ENCODE data around the gene MICU1.
"Not testable (repeated sequence)": the region's sequence is repeated elsewhere in the genome, so short reads cannot be mapped to it uniquely, and the experiment has no call there.

MICU1 gene

GRCh38 chr10:72552857-72553256, 73.0 kb downstream of the MICU1 start:
- no peak for DNase-seq

GRCh38 chr10:72550239-72550638, 75.6 kb downstream of the MICU1 start:
- DNase-seq = no peak

- no peak for DNase-seq
Measured at GRCh38 chr10:72545546-72545945, 80.3 kb downstream of the MICU1 start.

- not testable (repeated sequence) for DNase-seq
Measured at GRCh38 chr10:72543855-72544254, 82.0 kb downstream of the MICU1 start.

- DNase-seq = no peak
Measured at GRCh38 chr10:72542396-72542815, 83.5 kb downstream of the MICU1 start.

GRCh38 chr10:72541337-72541736, 84.5 kb downstream of the MICU1 start:
- DNase-seq = no peak

- DNase-seq = no peak
Measured at GRCh38 chr10:72540193-72540807, 85.6 kb downstream of the MICU1 start.

GRCh38 chr10:72539137-72539536, 86.7 kb downstream of the MICU1 start:
- DNase-seq = no peak

GRCh38 chr10:72525689-72526088, 100.2 kb downstream of the MICU1 start:
- DNase-seq = no peak

- no peak for DNase-seq
Measured at GRCh38 chr10:72525277-72525676, 100.6 kb downstream of the MICU1 start.

GRCh38 chr10:72524489-72524888, 101.4 kb downstream of the MICU1 start:
- no peak for DNase-seq

- DNase-seq = no peak
Measured at GRCh38 chr10:72523932-72524396, 101.9 kb downstream of the MICU1 start.

GRCh38 chr10:72523062-72523461, 102.8 kb downstream of the MICU1 start:
- no peak for DNase-seq

- DNase-seq = no peak
Measured at GRCh38 chr10:72517244-72517643, 108.6 kb downstream of the MICU1 start.

GRCh38 chr10:72515455-72515854, 110.4 kb downstream of the MICU1 start:
- DNase-seq = no peak

- DNase-seq = no peak
Measured at GRCh38 chr10:72513910-72514309, 112.0 kb downstream of the MICU1 start.

- DNase-seq = no peak
Measured at GRCh38 chr10:72511459-72511858, 114.4 kb downstream of the MICU1 start.

GRCh38 chr10:72509941-72510340, 115.9 kb downstream of the MICU1 start:
- no peak for DNase-seq

- DNase-seq = no peak
Measured at GRCh38 chr10:72509206-72509799, 116.6 kb downstream of the MICU1 start.

GRCh38 chr10:72508033-72508432, 117.8 kb downstream of the MICU1 start:
- no peak for DNase-seq

GRCh38 chr10:72506474-72506873, 119.4 kb downstream of the MICU1 start:
- DNase-seq = no peak

- DNase-seq = no peak
Measured at GRCh38 chr10:72505435-72505834, 120.4 kb downstream of the MICU1 start.

- no peak for DNase-seq
Measured at GRCh38 chr10:72503694-72504438, 122.0 kb downstream of the MICU1 start.

- no peak for DNase-seq
Measured at GRCh38 chr10:72503241-72503640, 122.6 kb downstream of the MICU1 start.

All from activated effector memory CD4-positive, alpha-beta T cell treated with Interleukin-2 at 50 U/mL for 16 hours (primary cell).